Measurements from ENCODE around the gene PDE4B.
A peak's percentile ranks its signal among the peaks of the same experiment; 100 is the strongest.

The PDE4B gene

DNA sequence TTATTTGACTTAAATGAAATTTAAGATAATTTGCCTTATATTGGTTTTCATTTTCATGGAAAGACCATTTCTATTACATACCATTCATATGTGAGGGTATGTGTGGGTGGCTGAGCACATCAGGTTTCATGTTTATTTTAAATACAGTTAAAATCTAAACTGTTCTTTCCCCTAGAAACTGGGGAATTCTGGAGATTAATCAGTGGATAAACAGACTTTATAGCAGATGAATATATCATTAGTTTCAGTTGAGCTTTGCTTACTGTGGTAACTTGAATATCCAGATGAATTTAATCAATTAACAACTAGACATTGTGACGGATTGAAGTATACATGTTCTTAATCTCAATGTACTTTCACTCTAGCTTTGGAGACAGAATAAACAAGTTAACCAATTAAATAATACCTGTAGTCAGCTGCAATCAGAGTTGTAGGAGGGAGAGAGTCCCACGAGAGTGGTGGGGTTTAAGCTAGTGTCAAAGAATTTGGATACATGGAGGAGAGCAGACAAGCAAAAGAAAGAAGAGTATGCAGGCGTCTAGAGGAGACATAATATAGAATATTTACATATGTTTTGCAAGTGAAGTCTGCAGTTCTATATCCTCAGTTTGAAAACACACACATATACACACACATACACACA is 97.6 kb downstream of the PDE4B start:
- DNase-seq = no peak

- no peak for DNase-seq
These were observed 102.3 kb downstream of the PDE4B start for GRCh38 chr1:65894738-65895605.

DNA sequence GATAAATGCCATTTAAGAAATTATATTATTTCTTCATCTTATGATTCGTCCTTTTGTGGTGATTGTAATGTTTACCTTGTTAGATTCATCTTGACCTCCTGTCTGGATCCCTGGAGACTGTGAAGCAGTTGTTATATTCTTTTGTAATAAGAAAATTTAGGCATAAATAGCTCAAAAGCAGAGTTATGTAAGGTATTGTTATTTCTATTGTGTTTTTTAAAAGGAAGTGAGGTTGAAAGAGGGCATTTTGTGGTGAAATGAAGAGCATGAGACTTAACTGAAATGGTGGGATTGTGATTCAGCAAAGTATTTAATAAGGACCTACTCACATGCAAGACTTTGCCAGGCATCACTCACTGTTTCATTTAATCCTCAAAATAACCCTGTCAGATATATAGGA is 104.0 kb downstream of the PDE4B start:
- no peak for DNase-seq

DNA sequence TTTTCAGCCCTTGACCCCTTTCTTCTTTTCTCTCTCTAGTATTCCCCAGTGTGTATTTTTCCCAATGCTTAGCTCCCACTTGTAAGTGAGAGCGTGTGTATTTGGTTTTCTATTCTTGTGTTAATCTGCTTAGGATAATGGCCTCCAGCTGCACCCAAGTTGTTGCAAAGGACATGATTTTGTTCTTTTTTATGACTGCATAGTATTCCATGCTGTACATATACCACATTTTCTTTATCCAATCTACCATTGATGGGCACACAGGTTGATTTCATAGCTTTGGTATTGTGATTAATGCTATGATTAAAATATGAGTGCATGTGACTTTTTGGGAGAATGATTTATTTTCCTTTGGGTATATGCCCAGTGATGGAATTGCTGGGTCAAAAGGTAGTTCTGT is 104.8 kb downstream of the PDE4B start:
- no peak for DNase-seq

- peak; percentile 9 to 51 for DNase-seq
These were observed 112.0 kb downstream of the PDE4B start for GRCh38 chr1:65904681-65905083.

GRCh38 chr1:65910432-65910831 is 117.7 kb downstream of the PDE4B start:
- no peak for DNase-seq

- no peak for DNase-seq
These were observed 119.0 kb downstream of the PDE4B start for GRCh38 chr1:65911679-65912078.

DNA sequence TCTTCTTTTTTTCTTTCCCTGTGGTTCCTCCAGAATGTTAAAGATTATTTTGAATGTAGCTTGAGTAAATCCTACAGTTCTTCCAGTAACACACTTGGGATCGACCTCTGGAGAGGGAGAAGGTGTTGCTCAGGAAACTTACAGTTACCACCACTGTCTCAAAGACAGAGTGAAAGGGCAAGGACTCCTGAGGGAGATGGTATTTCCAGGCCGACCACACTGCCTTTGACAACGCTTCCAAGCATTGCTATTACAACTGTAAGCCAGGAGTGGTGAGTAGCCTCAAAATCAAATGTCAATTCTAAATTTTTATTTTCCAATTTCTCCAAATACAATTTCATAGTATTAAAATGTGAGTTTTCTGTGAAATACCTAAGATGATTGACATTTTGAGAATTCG is 125.9 kb downstream of the PDE4B start:
- no peak for DNase-seq

DNA sequence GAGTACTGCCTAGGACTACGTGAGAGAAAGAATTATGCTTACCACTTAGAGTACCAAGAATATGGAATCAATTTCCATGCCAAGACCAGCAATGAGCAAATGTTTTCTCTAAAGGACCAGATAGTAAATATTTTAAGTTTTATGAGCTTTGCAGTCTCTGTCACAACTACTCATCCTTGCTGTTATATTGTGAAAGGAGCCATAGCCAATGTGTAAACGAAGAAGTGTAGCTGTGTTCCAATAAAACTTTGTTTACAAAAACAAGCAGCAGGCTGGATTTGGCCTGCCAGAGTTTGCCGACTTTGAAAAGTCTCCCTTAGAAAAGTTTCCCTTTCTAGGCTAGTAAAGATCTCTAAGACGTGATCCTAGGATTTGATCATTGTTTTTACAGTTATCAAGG is 128.8 kb downstream of the PDE4B start:
- DNase-seq = no peak

- DNase-seq = no peak
These were observed 131.8 kb downstream of the PDE4B start for GRCh38 chr1:65924471-65924870.

- no peak for DNase-seq
These were observed 145.8 kb downstream of the PDE4B start for GRCh38 chr1:65938506-65938905.

- no peak for DNase-seq
These were observed 146.5 kb downstream of the PDE4B start for GRCh38 chr1:65939191-65939590.

- no peak for DNase-seq
These were observed 146.9 kb downstream of the PDE4B start for GRCh38 chr1:65939636-65940035.

DNA sequence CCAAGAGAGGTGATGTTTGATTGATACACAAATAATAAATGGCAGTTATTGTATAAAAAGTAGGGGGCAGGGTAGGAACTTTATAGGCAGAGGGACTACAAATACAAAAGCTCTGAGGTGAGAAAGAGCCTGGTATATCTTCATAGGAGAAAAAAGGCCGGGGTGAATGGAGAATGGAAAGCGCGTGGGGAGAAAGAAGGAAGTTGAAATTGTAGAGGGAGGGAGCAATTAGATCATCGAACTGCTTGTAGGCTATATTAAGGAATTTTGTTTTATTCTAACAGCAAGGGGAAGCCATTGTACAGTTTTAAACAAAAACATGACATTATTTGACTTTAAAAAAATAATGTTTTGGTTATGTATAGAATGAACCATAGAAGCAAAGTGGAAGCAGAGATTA is 147.4 kb downstream of the PDE4B start:
- DNase-seq = no peak

GRCh38 chr1:65942476-65942875 is 149.8 kb downstream of the PDE4B start:
- DNase-seq = no peak

- DNase-seq = no peak
These were observed 153.7 kb downstream of the PDE4B start for GRCh38 chr1:65946376-65946775.

DNA sequence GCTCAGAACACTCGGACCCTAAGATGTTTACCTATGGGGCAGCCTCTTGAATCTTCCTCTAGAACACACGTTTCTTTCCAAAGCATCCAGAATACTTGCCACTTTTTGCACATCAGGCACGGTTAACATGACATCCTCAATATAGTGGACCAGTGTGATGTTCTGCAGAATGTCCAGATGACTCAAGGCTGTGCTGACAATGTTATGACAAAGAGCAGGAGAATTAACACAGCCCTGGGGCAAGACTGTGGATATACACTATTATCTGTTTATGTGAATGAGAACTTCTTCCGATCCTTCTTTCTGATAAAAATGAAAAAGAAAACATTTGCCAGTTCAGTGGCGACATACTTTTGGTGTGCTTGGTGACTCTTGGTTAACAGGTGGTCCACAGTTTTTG is 154.3 kb downstream of the PDE4B start:
- DNase-seq = no peak

DNA sequence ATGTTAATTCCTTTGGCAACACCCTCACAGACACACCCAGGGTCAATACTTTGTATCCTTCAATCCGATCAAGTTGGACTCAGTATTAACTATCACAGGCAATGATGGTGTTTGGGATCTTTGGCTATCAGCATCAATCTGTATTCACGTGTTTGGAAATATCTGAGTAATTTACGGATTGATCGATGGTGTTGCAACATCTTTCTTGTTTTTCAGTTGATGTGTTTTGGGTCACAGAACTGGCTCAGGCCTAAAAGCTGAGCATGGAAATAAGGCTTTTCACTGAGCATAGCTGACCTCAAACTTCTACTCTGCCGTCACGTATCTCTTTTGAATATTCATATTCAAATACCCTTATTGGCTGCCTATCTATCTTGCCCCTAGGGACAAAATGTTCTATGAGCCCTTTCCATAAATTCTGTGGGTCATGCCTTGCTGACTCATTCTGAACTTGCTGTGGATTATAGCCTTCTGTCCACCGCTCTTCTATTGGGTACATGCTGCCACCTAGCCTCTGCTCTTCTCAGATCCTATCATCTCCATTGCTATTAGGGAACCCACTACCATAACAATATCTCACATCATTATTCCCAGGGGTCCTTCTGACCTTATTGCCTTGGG is 156.0 kb downstream of the PDE4B start:
- DNase-seq = peak in 1 of 2 experiments; percentile 60

DNA sequence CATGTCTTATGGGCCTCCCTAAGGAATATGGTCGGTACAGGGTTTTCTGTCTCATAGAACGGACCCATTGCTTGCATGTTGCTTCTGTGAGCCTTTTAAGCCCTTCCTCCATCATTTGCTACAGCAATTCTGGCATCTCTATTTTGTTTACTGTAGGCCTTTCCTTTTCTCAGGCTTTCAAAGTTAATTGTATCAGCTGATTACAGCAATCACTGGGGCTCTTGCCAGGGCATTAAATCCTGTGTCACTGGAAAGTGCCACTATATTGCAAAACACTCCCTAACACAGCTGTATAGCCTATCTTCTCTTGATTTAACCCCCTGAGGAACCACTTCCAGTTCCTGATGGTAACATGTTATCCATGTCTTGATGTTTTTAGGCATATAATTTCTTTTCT is 156.5 kb downstream of the PDE4B start:
- no peak for DNase-seq

- DNase-seq = no peak
These were observed 157.2 kb downstream of the PDE4B start for GRCh38 chr1:65949933-65950332.

DNA sequence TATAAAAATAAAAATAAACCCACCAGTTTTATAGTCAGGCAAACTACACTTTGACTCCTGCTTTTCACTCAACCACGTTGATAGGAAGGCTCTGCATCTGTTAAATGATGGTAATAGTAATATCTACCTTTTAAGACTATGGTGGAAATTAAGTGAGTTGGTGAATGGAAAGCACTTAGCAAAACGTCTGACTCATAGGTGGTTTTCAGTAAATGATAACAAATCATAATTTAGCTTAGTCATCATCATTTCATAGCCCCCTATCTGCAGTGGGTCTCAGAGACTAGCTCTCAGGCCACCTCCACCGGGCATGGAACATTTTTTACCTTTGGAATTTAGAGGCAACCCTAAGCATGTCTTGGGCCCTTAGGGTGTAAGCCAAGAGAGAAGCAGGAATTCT is 160.0 kb downstream of the PDE4B start:
- DNase-seq = no peak

- no peak for DNase-seq
These were observed 160.5 kb downstream of the PDE4B start for GRCh38 chr1:65953170-65953569.

GRCh38 chr1:65955071-65955470 is 162.4 kb downstream of the PDE4B start:
- no peak for DNase-seq

DNA sequence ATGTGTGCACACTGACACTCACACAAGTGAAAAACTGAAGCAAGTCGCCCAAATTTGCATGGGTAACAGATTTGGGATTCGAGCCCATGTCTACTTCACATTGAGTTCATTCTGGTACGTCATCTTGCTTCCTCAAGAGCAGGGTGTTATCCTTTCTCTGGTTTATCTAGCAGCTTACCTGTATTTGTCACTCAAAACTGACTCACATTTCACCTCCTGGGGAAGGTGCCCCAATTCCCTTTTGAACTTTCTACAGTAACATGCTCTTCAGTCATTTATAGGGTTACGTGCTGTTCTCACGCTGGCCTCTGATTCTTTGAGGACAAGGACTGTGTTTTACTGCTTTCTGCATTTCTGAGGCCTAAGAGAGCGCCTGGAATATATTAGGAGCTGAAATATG is 162.8 kb downstream of the PDE4B start:
- DNase-seq = no peak
